Osteoblast (primary cell): ENCODE data around the gene WIPF1. TPM values are rescaled to one million over a fixed set of nuclear protein-coding genes. Genes with fewer than 3 reads are reported as not detected.

Experiments used
- DNase-seq: peaks from one replicate; pipeline ENCODE4 v3.0.0; 2011; ENCODE audit warnings: low spot score, mixed read lengths; ENCODE audit not compliant: insufficient read length; ENCODE audit errors: missing footprints
- H2AFZ ChIP-seq: 2 replicates; pipeline ENCODE4 v1.6.0; 2011; ENCODE audit warnings: mild to moderate bottlenecking, low read length
- H3K27ac ChIP-seq: 2 replicates; pipeline ENCODE4 v1.5.1; 2011; ENCODE audit warnings: mild to moderate bottlenecking, low read depth, low read length, moderate library complexity
- H3K27me3 ChIP-seq: 2 replicates; pipeline ENCODE4 v1.6.0; 2012; ENCODE audit warnings: mild to moderate bottlenecking, control low read depth, inconsistent platforms, low read length, moderate library complexity; ENCODE audit not compliant: insufficient read depth
- H3K36me3 ChIP-seq: 2 replicates; pipeline ENCODE4 v1.5.1; 2011; ENCODE audit warnings: mild to moderate bottlenecking, low read length, control low read depth, moderate library complexity; ENCODE audit not compliant: insufficient read depth
- H3K4me1 ChIP-seq: 2 replicates; pipeline ENCODE4 v1.5.1; 2011; ENCODE audit warnings: mild to moderate bottlenecking, low read length, control low read depth, moderate library complexity; ENCODE audit not compliant: insufficient read depth
- H3K4me2 ChIP-seq: 2 replicates; pipeline ENCODE4 v1.6.0; 2011; ENCODE audit warnings: mild to moderate bottlenecking, low read length; ENCODE audit not compliant: insufficient read depth
- H3K4me3 ChIP-seq: fragments of 200-600 bp; sonication (generic); 3 replicates; pipeline ENCODE4 v1.5.1; 2012; ENCODE audit warnings: mild to moderate bottlenecking, low read length, inconsistent platforms; ENCODE audit not compliant: insufficient read depth
- H3K79me2 ChIP-seq: 2 replicates; pipeline ENCODE4 v1.6.0; 2012; ENCODE audit warnings: mild to moderate bottlenecking, low read length, control low read depth, inconsistent platforms; ENCODE audit not compliant: insufficient read depth
- H3K9me3 ChIP-seq: 2 replicates; pipeline ENCODE4 v1.5.1; 2011; ENCODE audit warnings: low read depth, low read length, control low read depth
- H4K20me1 ChIP-seq: 2 replicates; pipeline ENCODE4 v1.6.0; 2012; ENCODE audit warnings: mild to moderate bottlenecking, low read length, control low read depth; ENCODE audit not compliant: insufficient read depth
- total RNA-seq: library from RNA; depleted of rRNA; stranded (reverse); fragments of >200 nt; gene quantifications from 2 replicates; pipeline ENCODE4 v1.2.3, GENCODE V29; 2012
- TF ChIP-seq, protein P1 (sequence below): IDR thresholded peaks from 2 replicates; pipeline ENCODE4 v1.5.1; 2011; ENCODE audit warnings: mild to moderate bottlenecking, low read depth, low read length, moderate library complexity; ENCODE audit errors: extremely low read depth

WIPF1 gene
- total RNA-seq, 1 donor, result 17.7 TPM

DNA sequence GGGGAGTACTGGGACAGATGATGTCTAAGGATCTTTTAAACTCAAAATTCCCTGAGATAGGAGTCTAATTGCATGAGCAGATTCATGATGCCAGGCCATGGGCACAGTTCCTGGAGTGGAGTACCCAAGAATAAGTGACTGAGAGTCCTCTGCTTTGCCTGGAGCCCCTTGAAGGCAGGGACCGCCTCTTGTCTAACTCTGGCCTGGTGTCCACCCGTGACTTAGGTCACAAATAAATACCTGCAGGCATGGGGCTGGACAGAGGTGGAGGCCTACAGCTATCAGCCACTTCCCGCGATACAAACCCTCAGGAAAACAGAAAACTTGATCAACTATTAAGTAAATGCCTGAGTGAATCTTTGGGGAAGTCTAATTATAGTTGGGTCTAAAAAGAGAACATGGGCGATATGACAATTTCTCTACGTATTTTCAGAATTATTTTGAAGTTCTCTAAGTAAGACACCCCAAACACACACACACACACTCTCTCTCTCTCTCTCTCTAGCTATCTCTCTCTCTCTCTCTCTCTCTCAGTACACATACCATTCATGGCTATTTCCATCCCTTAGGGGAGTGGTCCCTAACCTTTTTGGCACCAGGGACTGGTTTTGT, 1.8 kb upstream of the WIPF1 start:
- Histone ChIP-seq H3K36me3 (no peaks in the 10 kb centered on the region), H4K20me1 (peaks cover 4% of the 10 kb centered on the region), H3K4me1 (peaks cover 47% of the 10 kb centered on the region), H3K27me3 (no peaks in the 10 kb centered on the region), H3K27ac (no peak overlapping the region), H2AFZ (no peak overlapping the region), H3K9me3 (no peaks in the 10 kb centered on the region), H3K4me2 (no peak overlapping the region), H3K79me2 (peaks cover 5% of the 10 kb centered on the region), H3K4me3 (no peak overlapping the region)
- DNase-seq, result no peak
- TF ChIP-seq, protein P1, sequence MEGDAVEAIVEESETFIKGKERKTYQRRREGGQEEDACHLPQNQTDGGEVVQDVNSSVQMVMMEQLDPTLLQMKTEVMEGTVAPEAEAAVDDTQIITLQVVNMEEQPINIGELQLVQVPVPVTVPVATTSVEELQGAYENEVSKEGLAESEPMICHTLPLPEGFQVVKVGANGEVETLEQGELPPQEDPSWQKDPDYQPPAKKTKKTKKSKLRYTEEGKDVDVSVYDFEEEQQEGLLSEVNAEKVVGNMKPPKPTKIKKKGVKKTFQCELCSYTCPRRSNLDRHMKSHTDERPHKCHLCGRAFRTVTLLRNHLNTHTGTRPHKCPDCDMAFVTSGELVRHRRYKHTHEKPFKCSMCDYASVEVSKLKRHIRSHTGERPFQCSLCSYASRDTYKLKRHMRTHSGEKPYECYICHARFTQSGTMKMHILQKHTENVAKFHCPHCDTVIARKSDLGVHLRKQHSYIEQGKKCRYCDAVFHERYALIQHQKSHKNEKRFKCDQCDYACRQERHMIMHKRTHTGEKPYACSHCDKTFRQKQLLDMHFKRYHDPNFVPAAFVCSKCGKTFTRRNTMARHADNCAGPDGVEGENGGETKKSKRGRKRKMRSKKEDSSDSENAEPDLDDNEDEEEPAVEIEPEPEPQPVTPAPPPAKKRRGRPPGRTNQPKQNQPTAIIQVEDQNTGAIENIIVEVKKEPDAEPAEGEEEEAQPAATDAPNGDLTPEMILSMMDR, result no peak

DNA sequence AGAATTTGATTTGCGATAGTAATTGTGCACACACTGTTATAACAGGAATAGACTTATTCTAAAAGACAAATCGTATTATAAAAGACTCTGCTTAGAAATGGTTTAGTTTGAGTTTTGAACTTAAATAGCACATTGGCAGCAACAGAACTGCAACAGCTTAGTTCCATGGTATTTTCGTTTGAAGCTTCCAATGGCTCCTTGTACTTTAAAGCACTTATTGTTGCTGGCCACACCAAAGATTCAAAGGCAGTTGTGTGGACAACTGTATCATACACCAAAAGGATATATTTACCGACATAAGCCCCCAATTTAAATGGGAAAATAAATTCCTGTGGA, 627 bp downstream of the WIPF1 start:
- peak overlapping the region; percentile 25 for H2AFZ ChIP-seq
- peak overlapping the region; percentile 97 for H3K27ac ChIP-seq
- peak overlapping the region; percentile 71 for H3K4me2 ChIP-seq

DNA sequence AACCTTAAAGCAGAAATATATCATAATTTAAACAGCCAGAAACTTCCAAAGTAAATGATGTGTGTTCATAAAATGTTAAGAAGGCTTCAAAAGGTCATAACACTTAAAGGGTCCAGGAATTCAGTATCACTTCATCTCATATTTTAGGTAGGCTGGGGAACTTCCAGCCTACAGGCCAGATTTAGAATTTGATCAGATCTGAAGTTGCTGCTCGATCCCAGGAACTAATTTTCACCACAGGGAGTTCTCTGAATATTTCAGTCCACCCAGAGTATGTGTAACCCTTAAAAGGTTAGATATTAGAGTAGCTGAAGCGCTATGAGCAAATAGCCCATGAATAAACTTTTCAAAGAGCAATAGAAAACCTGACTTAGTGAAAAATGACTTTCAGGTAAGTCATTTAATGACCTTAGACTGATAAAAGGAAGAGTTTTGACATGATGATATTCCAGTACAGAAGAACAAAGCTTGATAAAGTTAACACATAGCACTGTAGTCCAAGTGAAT, 1.7 kb downstream of the WIPF1 start:
- Histone ChIP-seq H3K27me3 (no peaks in the 10 kb centered on the region), H3K36me3 (no peaks in the 10 kb centered on the region), H3K4me2 (peak overlapping the region; percentile 71), H3K4me1 (peaks cover 59% of the 10 kb centered on the region), H3K9me3 (no peaks in the 10 kb centered on the region), H3K27ac (peak overlapping the region; percentile 97), H2AFZ (peak overlapping the region; percentile 26), H4K20me1 (no peaks in the 10 kb centered on the region), H3K79me2 (peaks cover 12% of the 10 kb centered on the region), H3K4me3 (no peak overlapping the region)
- TF ChIP-seq, protein P1, result no peak
- DNase-seq, result no peak

More for the DNA sequence above, 627 bp downstream of the WIPF1 start:
- H3K9me3 ChIP-seq, result no peaks in the 10 kb centered on the region
- H3K4me3 ChIP-seq, result peak overlapping the region; percentile 18
- no peak for DNase-seq
- no peaks in the 10 kb centered on the region for H4K20me1 ChIP-seq
- TF ChIP-seq, protein P1, result no peak
- peaks cover 51% of the 10 kb centered on the region for H3K4me1 ChIP-seq
- no peaks in the 10 kb centered on the region for H3K27me3 ChIP-seq
- peaks cover 9% of the 10 kb centered on the region for H3K79me2 ChIP-seq
- no peaks in the 10 kb centered on the region for H3K36me3 ChIP-seq

DNA sequence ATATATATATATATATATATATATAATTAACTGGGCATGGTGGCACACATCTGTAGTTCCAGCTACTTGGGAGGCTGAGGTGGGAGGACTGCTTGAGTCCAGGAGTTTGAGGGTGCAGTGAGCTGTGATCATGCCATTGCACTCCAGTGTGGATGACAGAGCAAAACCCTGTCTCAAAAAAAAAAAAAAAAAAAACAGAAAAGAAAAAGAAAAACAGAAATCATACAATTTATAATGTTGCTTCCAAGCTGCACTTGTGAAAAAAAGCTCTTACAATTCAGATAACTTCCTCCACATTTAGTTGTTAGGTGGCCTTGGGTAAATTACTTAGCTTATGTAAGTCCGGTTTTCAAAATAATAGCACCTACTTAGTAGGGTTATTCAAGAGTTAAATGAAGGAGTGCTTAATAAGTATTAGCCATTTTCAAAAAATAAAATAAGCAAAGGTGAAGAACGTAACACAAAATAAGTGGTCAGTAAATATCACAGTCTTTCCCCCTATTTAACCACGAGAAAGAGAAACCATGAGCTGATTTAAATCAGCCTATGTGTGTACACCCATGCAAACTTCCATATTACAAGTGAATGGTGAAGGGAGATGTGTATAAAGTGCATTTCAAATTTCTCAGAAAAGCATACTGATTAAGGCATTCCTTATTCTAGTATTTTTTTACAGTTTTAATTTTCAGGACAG, 2.3 kb downstream of the WIPF1 start:
- peak overlapping the region; percentile 71 for H3K4me2 ChIP-seq
- peak overlapping the region; percentile 97 for H3K27ac ChIP-seq
- H3K4me3 ChIP-seq, result no peak overlapping the region
- H3K9me3 ChIP-seq, result no peaks in the 10 kb centered on the region
- peaks cover 14% of the 10 kb centered on the region for H3K79me2 ChIP-seq
- no peaks in the 10 kb centered on the region for H3K27me3 ChIP-seq
- H3K36me3 ChIP-seq, result no peaks in the 10 kb centered on the region
- no peaks in the 10 kb centered on the region for H4K20me1 ChIP-seq
- DNase-seq, result no peak
- H2AFZ ChIP-seq, result no peak overlapping the region
- TF ChIP-seq, protein P1, result no peak
- peaks cover 66% of the 10 kb centered on the region for H3K4me1 ChIP-seq
